K562 (cell line): ENCODE measurements around the gene ARHGEF4. TPM values are rescaled to one million over a fixed set of nuclear protein-coding genes. Genes with fewer than 3 reads are reported as not detected.

ENCODE experiments used
- ARID2 ChIP-seq: fragments of 450-650 bp; IDR thresholded peaks from 2 replicates; pipeline ENCODE4 v1.6.1; 2017; ENCODE audit warnings: antibody characterized with exemption, mild to moderate bottlenecking
- BRCA1 ChIP-seq, 2 experiments: fragments of 450-650 bp in 1 of 2; sonication (generic) in 1 of 2; formaldehyde crosslinking in 1 of 2; IDR thresholded peaks; 2 replicates each; pipeline versions ENCODE4 v1.5.0 to v1.6.1; 2017 to 2020; ENCODE audit warnings: mild to moderate bottlenecking in 1 of 2, missing genetic modification reagents in 1 of 2
- DPF2 ChIP-seq: fragments of 450-650 bp; IDR thresholded peaks from 2 replicates; pipeline ENCODE4 v1.6.1; 2016
- HNRNPUL1 ChIP-seq: fragments of 200-400 bp; formaldehyde crosslinking; IDR thresholded peaks from 2 replicates; pipeline ENCODE4 v1.6.1; 2017; ENCODE audit warnings: low read length
- SMAD4 ChIP-seq: fragments of 250-450 bp; sonication (Bioruptor Pico); conservative IDR thresholded peaks from 2 replicates; pipeline ENCODE4 v1.8.0; 2021; ENCODE audit warnings: inconsistent platforms, mild to moderate bottlenecking, moderate library complexity
- SMARCC2 ChIP-seq: fragments of 450-650 bp; IDR thresholded peaks from 2 replicates; pipeline ENCODE4 v1.6.1; 2017; ENCODE audit warnings: antibody characterized with exemption, moderate library complexity, mild to moderate bottlenecking, low read depth
- STAT5B ChIP-seq: fragments of 250-450 bp; sonication (Bioruptor Pico); IDR thresholded peaks from 2 replicates; pipeline ENCODE4 v1.8.0; 2021; ENCODE audit warnings: mild to moderate bottlenecking, inconsistent platforms
- ZKSCAN3 ChIP-seq: fragments of 250-450 bp; sonication (Bioruptor Pico); IDR thresholded peaks from 2 replicates; pipeline ENCODE4 v1.4.0; 2020
- ZNF408 ChIP-seq: fragments of 250-450 bp; sonication (Bioruptor Pico); IDR thresholded peaks from 2 replicates; pipeline ENCODE4 v1.4.0; 2020; ENCODE audit warnings: low read depth, mild to moderate bottlenecking, moderate library complexity
- ZNF778 ChIP-seq: fragments of 450-650 bp; formaldehyde crosslinking; IDR thresholded peaks from 2 replicates; pipeline ENCODE4 v1.4.0; 2020; ENCODE audit warnings: mild to moderate bottlenecking, moderate library complexity
- polyA plus RNA-seq, 8 experiments: library from polyadenylated mRNA; depleted of rRNA in 4 of 8; stranded (reverse) in 5 of 8; unstranded in 3 of 8; fragments of >200 nt; fragmentation: Nextera tagmentation in 2 of 8; fragmentation: Illumina TruSeq in 1 of 8; extraction: Ambion mirVana in 2 of 8; extraction: Trizol in 1 of 8; gene quantifications; 2 replicates each; pipeline versions ENCODE4 v1.2.1 to v1.2.3, GENCODE V29; 2011 to 2014; ENCODE audit warnings: inconsistent platforms in 1 of 8, missing spikeins in 1 of 8
- total RNA-seq, 7 experiments: library from RNA; depleted of rRNA in 6 of 7; stranded (reverse); fragments of >200 nt in 6 of 7; fragmentation: Illumina TruSeq in 2 of 7; extraction: Trizol in 2 of 7; gene quantifications; 2 replicates each; pipeline versions ENCODE4 v1.2.1 to v1.2.3, GENCODE V29; 2011 to 2021; ENCODE audit warnings: low replicate concordance in 1 of 7
- TF ChIP-seq, protein P1 (sequence below), 2 experiments: fragments of 450-650 bp; IDR thresholded peaks; 2 replicates each; pipeline ENCODE4 v1.6.1; 2016; ENCODE audit warnings: mild to moderate bottlenecking in 2 of 2, borderline replicate concordance in 1 of 2, low read depth in 1 of 2, moderate library complexity in 1 of 2

The ARHGEF4 gene
- total and polyA plus RNA-seq, 9 of the 15 experiments (the other 6 are each of a cell fraction or from before 2014, with no cell fraction given), result not detected

DNA sequence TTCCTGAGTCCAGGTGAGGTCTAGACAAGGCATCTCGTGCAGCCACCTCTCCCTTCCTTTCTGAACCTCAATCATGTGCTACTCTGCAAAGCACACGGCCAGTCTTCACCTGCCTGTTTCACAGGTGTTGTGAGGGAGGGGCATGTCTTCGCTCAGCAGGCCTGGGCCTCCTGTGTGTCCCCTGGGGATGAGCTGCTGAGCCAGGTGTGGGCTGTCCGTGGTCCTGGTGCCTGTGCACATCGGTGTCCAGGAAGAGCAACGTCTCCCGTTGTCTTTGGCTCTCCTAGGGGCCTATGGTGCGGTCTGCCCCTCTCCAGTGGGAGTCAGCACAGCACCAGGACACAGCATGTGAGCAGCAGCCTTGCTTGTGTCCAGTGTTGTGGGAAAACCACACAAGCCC, 16.7 kb downstream of the ARHGEF4 start (continued):
- TF ChIP-seq SMAD4 (no peak), ARID2 (no peak), HNRNPUL1 (no peak), SMARCC2 (no peak), ZNF778 (CRISPR knock-in tag) (no peak), DPF2 (no peak), ZNF408 (CRISPR knock-in tag) (no peak), BRCA1 (IDR thresholded peaks at IDR 0.05) (no peak), BRCA1 (CRISPR knock-in tag; IDR thresholded peaks at IDR 0.05) (no peak), STAT5B (CRISPR knock-in tag) (no peak), ZKSCAN3 (no peak)
- TF ChIP-seq, protein P1, sequence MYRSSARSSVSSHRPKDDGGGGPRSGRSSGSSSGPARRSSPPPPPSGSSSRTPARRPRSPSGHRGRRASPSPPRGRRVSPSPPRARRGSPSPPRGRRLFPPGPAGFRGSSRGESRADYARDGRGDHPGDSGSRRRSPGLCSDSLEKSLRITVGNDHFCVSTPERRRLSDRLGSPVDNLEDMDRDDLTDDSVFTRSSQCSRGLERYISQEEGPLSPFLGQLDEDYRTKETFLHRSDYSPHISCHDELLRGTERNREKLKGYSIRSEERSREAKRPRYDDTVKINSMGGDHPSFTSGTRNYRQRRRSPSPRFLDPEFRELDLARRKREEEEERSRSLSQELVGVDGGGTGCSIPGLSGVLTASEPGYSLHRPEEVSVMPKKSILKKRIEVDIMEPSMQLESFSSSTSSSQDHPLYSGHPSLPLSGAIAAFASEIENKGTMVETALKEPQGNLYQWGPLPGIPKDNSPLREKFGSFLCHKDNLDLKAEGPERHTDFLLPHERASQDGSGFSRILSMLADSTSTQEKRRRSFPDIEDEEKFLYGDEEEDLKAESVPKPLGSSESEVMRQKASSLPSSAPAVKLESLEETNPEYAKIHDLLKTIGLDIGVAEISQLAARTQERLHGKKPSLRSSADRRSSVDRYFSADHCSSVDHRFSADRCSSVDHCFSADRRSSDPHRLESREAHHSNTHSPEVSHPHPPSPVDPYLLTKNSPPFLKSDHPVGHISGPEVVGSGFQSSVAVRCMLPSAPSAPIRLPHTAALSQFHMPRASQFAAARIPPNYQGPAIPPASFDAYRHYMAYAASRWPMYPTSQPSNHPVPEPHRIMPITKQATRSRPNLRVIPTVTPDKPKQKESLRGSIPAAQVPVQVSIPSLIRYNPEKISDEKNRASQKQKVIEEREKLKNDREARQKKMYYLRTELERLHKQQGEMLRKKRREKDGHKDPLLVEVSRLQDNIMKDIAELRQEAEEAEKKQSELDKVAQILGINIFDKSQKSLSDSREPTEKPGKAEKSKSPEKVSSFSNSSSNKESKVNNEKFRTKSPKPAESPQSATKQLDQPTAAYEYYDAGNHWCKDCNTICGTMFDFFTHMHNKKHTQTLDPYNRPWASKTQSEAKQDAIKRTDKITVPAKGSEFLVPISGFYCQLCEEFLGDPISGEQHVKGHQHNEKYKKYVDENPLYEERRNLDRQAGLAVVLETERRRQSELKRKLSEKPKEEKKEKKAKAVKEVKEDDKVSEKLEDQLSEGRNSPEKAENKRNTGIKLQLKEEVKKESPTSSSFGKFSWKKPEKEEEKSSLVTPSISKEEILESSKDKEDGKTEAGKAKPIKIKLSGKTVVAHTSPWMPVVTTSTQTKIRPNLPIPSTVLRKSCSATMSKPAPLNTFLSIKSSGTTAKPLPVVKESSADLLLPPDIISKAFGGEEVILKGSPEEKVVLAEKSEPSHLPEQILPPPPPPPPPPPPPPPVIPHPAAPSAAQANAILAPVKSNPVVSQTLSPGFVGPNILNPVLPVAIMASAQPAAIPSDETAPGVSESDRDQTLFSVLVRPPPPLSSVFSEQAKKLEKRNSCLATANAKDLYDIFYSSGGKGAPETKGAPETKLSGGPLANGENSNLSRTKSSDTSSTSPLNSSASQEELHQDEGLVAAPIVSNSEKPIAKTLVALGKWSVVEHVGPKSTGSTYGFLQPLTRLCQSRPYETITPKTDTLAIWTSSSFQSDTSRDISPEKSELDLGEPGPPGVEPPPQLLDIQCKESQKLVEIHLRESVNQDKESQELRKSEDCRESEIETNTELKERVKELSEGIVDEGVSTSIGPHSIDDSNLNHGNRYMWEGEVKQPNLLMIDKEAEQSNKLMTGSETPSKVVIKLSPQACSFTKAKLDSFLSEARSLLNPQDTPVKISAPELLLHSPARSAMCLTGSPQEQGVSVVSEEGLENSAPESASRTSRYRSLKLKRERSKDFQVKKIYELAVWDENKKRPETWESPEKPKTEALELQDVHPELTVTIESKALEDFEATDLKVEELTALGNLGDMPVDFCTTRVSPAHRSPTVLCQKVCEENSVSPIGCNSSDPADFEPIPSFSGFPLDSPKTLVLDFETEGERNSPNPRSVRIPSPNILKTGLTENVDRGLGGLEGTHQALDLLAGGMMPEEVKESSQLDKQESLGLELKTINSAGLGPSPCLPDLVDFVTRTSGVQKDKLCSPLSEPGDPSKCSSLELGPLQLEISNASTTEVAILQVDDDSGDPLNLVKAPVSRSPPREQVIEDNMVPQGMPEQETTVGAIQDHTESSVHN (IDR thresholded peaks at IDR 0.05; ENCODE audit: borderline replicate concordance in 1 of 2, low read depth in 1 of 2), result no peak
- TF ChIP-seq, all 486 proteins: peak for 0
